NOMO-1 (cell line): ENCODE data around the gene CCDC88C.
A peak's percentile ranks its signal among the peaks of the same experiment; 100 is the strongest.

Experiments
- DNase-seq, 2 experiments: peaks; one replicate each; lab custom pipeline; 2025; ENCODE audit not compliant: unreplicated experiment in 2 of 2; lab: John Stamatoyannopoulos, UW

CCDC88C gene

GRCh38 chr14:91366749-91367148 is 50.9 kb downstream of the CCDC88C start:
- no peak for DNase-seq

GRCh38 chr14:91365552-91365951 is 52.1 kb downstream of the CCDC88C start:
- DNase-seq, result peak in 1 of 2 experiments; percentile 17

GRCh38 chr14:91364524-91365270 is 52.9 kb downstream of the CCDC88C start:
- no peak for DNase-seq

- DNase-seq, result peak; percentile 87 to 95
Measured at GRCh38 chr14:91363776-91364523, 53.7 kb downstream of the CCDC88C start.

- DNase-seq, result peak; percentile 88 to 98
Measured at GRCh38 chr14:91361233-91361811, 56.3 kb downstream of the CCDC88C start.

GRCh38 chr14:91360490-91361232 is 57.0 kb downstream of the CCDC88C start:
- no peak for DNase-seq

GRCh38 chr14:91358654-91359220 is 58.9 kb downstream of the CCDC88C start:
- no peak for DNase-seq

GRCh38 chr14:91358025-91358319 is 59.6 kb downstream of the CCDC88C start:
- no peak for DNase-seq

GRCh38 chr14:91357272-91358024 is 60.2 kb downstream of the CCDC88C start:
- DNase-seq, result no peak

GRCh38 chr14:91356181-91356763 is 61.3 kb downstream of the CCDC88C start:
- peak in 1 of 2 experiments; percentile 12 for DNase-seq

- DNase-seq, result no peak
Measured at GRCh38 chr14:91354979-91355685, 62.5 kb downstream of the CCDC88C start.

- DNase-seq, result no peak
Measured at GRCh38 chr14:91354221-91354916, 63.3 kb downstream of the CCDC88C start.

GRCh38 chr14:91352728-91353692 is 64.6 kb downstream of the CCDC88C start:
- no peak for DNase-seq

GRCh38 chr14:91352053-91352452 is 65.6 kb downstream of the CCDC88C start:
- no peak for DNase-seq

- DNase-seq, result no peak
Measured at GRCh38 chr14:91351512-91351862, 66.1 kb downstream of the CCDC88C start.

GRCh38 chr14:91350813-91351511 is 66.7 kb downstream of the CCDC88C start:
- DNase-seq, result no peak

GRCh38 chr14:91350483-91350812 is 67.2 kb downstream of the CCDC88C start:
- no peak for DNase-seq
